WERI-Rb-1 (cell line): ENCODE results near the gene GGA2.
"Not testable (repeated sequence)": the region's sequence is repeated elsewhere in the genome, so short reads cannot be mapped to it uniquely, and the experiment has no call there.

Experiments used
- DNase-seq: peaks from one replicate; pipeline ENCODE4 v3.0.0-alpha.2; 2020
- H3K27ac ChIP-seq: fragments of 250-450 bp; sonication (Bioruptor Pico); 2 replicates; pipeline ENCODE4 v1.5.1; 2020; ENCODE audit warnings: mild to moderate bottlenecking, moderate library complexity
- H3K27me3 ChIP-seq: fragments of 250-450 bp; sonication (Bioruptor Pico); 2 replicates; pipeline ENCODE4 v1.5.1; 2021; ENCODE audit warnings: mild to moderate bottlenecking, low read depth, moderate library complexity; ENCODE audit not compliant: insufficient read depth, severe bottlenecking
- H3K36me3 ChIP-seq: fragments of 250-450 bp; sonication (Bioruptor Pico); 2 replicates; pipeline ENCODE4 v1.5.1; 2020; ENCODE audit warnings: mild to moderate bottlenecking, moderate library complexity
- H3K4me3 ChIP-seq: 2 replicates; pipeline ENCODE4 v1.5.1; 2011; ENCODE audit warnings: low read depth, mild to moderate bottlenecking, control low read depth, low read length
- H3K9me3 ChIP-seq: fragments of 250-450 bp; sonication (Bioruptor Pico); 2 replicates; pipeline ENCODE4 v1.5.1; 2021; ENCODE audit warnings: mild to moderate bottlenecking, moderate library complexity; ENCODE audit not compliant: severe bottlenecking
- TF ChIP-seq, protein P1 (sequence below): IDR thresholded peaks from 2 replicates; pipeline ENCODE4 v1.5.1; 2011; ENCODE audit warnings: low read depth, mild to moderate bottlenecking, control low read depth, inconsistent platforms, low read length

Gene GGA2

DNA sequence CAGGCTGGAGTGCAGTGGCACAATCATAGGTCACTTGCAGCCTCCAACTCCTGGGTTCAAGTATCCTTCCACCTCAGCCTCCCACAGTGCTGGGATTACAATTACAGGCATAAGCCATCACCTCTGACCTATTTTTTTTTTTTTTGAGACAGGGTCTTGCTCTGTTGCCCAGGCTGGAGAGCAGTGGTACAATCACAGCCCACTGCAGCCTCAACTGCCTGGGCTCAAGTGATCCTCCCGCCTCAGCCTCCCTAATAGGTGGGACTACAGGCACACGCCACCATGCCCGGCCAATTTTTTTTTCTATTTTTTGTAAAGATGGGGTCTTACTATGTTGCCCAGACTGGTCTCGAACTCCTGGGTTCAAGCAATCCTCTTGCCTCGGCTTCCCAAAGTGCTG is 5.6 kb upstream of the GGA2 start:
- no peak overlapping the region for H3K4me3 ChIP-seq
- H3K27ac ChIP-seq: no peak overlapping the region
- peaks cover 6% of the 10 kb centered on the region for H3K36me3 ChIP-seq

GRCh38 chr16:23514381-23515152 is 4.3 kb upstream of the GGA2 start:
- no peaks in the 10 kb centered on the region for H3K27me3 ChIP-seq
- TF ChIP-seq, protein P1, sequence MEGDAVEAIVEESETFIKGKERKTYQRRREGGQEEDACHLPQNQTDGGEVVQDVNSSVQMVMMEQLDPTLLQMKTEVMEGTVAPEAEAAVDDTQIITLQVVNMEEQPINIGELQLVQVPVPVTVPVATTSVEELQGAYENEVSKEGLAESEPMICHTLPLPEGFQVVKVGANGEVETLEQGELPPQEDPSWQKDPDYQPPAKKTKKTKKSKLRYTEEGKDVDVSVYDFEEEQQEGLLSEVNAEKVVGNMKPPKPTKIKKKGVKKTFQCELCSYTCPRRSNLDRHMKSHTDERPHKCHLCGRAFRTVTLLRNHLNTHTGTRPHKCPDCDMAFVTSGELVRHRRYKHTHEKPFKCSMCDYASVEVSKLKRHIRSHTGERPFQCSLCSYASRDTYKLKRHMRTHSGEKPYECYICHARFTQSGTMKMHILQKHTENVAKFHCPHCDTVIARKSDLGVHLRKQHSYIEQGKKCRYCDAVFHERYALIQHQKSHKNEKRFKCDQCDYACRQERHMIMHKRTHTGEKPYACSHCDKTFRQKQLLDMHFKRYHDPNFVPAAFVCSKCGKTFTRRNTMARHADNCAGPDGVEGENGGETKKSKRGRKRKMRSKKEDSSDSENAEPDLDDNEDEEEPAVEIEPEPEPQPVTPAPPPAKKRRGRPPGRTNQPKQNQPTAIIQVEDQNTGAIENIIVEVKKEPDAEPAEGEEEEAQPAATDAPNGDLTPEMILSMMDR: no peak
- H3K4me3 ChIP-seq: no peak overlapping the region
- no peak overlapping the region for H3K27ac ChIP-seq
- H3K9me3 ChIP-seq: no peaks in the 10 kb centered on the region
- H3K36me3 ChIP-seq: peaks cover 5% of the 10 kb centered on the region
- DNase-seq: no peak

More for the DNA sequence above, 5.6 kb upstream of the GGA2 start:
- DNase-seq: no peak
- TF ChIP-seq, protein P1: no peak
- H3K9me3 ChIP-seq: no peaks in the 10 kb centered on the region
- H3K27me3 ChIP-seq: no peaks in the 10 kb centered on the region

DNA sequence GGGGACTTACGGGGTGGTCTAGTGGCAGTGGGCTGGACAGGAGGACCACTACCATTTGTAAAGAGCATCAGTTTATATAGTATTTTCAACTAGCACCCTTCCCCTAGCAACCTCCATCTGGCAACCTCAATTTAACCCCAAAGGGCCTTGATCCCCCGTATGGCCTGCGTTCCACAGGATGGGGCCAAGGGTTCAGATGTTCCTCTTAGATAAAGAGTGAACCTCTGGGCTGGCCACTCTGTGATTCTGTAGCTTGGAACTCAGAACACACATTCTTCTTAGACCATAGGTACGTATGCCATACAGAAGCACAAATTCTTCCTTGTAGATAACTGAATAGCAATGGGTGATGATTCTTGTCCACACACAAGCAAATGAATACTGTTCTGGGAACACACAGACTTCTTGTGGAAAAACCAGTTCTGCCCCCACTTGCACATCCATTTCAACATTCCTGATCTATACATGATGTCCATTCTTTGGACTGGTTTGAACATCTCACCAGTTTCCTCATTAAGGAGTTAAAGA is 1.9 kb upstream of the GGA2 start:
- H3K9me3 ChIP-seq: no peaks in the 10 kb centered on the region
- H3K4me3 ChIP-seq: no peak overlapping the region
- H3K27ac ChIP-seq: no peak overlapping the region
- DNase-seq: no peak
- peaks cover 23% of the 10 kb centered on the region for H3K36me3 ChIP-seq
- no peaks in the 10 kb centered on the region for H3K27me3 ChIP-seq
- TF ChIP-seq, protein P1: no peak

GRCh38 chr16:23511731-23512130 is 1.4 kb upstream of the GGA2 start:
- no peak for DNase-seq
- Histone ChIP-seq H3K27ac (no peak overlapping the region), H3K36me3 (peaks cover 28% of the 10 kb centered on the region), H3K27me3 (no peaks in the 10 kb centered on the region), H3K9me3 (no peaks in the 10 kb centered on the region), H3K4me3 (no peak overlapping the region)
- TF ChIP-seq, protein P1: no peak

- H3K36me3 ChIP-seq: peaks cover 36% of the 10 kb centered on the region
- peak overlapping the region; percentile 91 for H3K4me3 ChIP-seq
- not testable (repeated sequence) for H3K9me3 ChIP-seq, DNase-seq, H3K27ac ChIP-seq, H3K27me3 ChIP-seq
Measured at GRCh38 chr16:23510915-23511270, 599 bp upstream of the GGA2 start.

DNA sequence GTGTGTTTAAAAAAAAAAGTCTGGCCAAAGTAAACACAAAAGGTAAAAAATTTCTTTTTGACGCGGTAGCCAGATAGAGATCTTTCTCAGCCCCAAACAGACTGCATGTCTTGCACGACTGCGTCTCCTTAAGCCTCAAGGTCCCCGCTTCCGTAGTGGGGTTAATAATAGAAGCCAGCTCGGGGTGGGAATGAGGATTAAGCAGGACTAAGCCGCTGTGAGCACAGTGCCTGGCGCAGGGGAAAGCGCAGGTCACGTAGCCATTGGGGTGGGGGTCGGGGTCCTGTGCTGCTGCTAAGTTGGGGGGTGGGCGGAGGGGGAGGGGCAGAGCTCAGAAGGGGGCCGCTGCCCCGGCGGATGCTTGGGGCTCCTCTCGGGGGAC is 521 bp downstream of the GGA2 start:
- Histone ChIP-seq H3K27ac (peak overlapping the region; percentile 99), H3K36me3 (peaks cover 42% of the 10 kb centered on the region), H3K27me3 (no peaks in the 10 kb centered on the region), H3K4me3 (peak overlapping the region; percentile 91), H3K9me3 (no peaks in the 10 kb centered on the region)
- peak; percentile 93 for DNase-seq
- TF ChIP-seq, protein P1: no peak
